Endodermal cell (in vitro differentiated cells): ENCODE measurements around the gene IGFBP5. TPM values are rescaled to one million over a fixed set of nuclear protein-coding genes. Genes with fewer than 3 reads are reported as not detected.

Experiments
- DNase-seq: peaks from one replicate; pipeline ENCODE4 v3.0.0-alpha.2; 2017
- H3K27ac ChIP-seq: 2 replicates; pipeline ENCODE4 v1.5.1; 2013; ENCODE audit warnings: mild to moderate bottlenecking, low read depth, low read length, moderate library complexity
- H3K27me3 ChIP-seq: 2 replicates; pipeline ENCODE4 v1.6.1; 2013; ENCODE audit warnings: mild to moderate bottlenecking, low read length, moderate library complexity; ENCODE audit not compliant: insufficient read depth, control insufficient read depth, poor library complexity, severe bottlenecking
- H3K36me3 ChIP-seq: 2 replicates; pipeline ENCODE4 v1.7.0; 2013; ENCODE audit warnings: mild to moderate bottlenecking, low read length, moderate library complexity; ENCODE audit not compliant: control insufficient read depth, insufficient read depth
- H3K4me1 ChIP-seq: one replicate; pipeline ENCODE4 v1.7.0; 2013; ENCODE audit warnings: low read length; ENCODE audit not compliant: control insufficient read depth, insufficient read depth
- H3K4me3 ChIP-seq: 2 replicates; pipeline ENCODE4 v1.5.1; 2013; ENCODE audit warnings: mild to moderate bottlenecking, low read length, moderate library complexity
- H3K9ac ChIP-seq: 2 replicates; pipeline ENCODE4 v1.6.1; 2013; ENCODE audit warnings: mild to moderate bottlenecking, low read length, moderate library complexity; ENCODE audit not compliant: poor library complexity, severe bottlenecking; ENCODE audit errors: extremely low read depth
- H3K9me3 ChIP-seq: 2 replicates; pipeline ENCODE4 v1.6.1; 2013; ENCODE audit warnings: mild to moderate bottlenecking, low read length, moderate library complexity; ENCODE audit not compliant: control insufficient read depth
- H3K27ac Mint-ChIP-seq: 2 replicates; pipeline ENCODE4 v1.8.0; 2020; ENCODE audit warnings: mixed read lengths
- H3K27me3 Mint-ChIP-seq: 2 replicates; pipeline ENCODE4 v1.8.0; 2021; ENCODE audit warnings: mild to moderate bottlenecking, mixed read lengths; ENCODE audit not compliant: insufficient read depth
- H3K36me3 Mint-ChIP-seq: 2 replicates; pipeline ENCODE4 v1.8.0; 2020; ENCODE audit warnings: low read depth, mixed read lengths
- H3K4me1 Mint-ChIP-seq: 2 replicates; pipeline ENCODE4 v1.8.0; 2020; ENCODE audit warnings: mixed read lengths
- H3K4me3 Mint-ChIP-seq: 2 replicates; pipeline ENCODE4 v1.8.0; 2020; ENCODE audit warnings: mild to moderate bottlenecking, moderate library complexity, mixed read lengths
- H3K9me3 Mint-ChIP-seq: 2 replicates; pipeline ENCODE4 v1.8.0; 2020; ENCODE audit warnings: mild to moderate bottlenecking, mixed read lengths
- WGBS, 2 experiments: methylation state at CpG; one replicate each; pipeline versions ENCODE4 v1.1.5 to v1.1.7; 2013; ENCODE audit warnings: missing lambda C conversion rate in 2 of 2, mixed read lengths in 1 of 2; ENCODE audit not compliant: insufficient coverage in 1 of 2, insufficient read length in 1 of 2; 5-methylcytosine and 5-hydroxymethylcytosine counted together
- total RNA-seq, 2 donors: library from RNA; stranded (reverse); fragmentation: NEBNext Ultra II Directional in 1 of 2; extraction: Animal tissue kit (Norgen Biotek cat#: 25700) in 1 of 2; gene quantifications; 2 replicates in 1 of 2; 3 replicates in 1 of 2; pipeline ENCODE4 v1.2.1, GENCODE V29; 2021
- TF ChIP-seq, protein P1 (sequence below): fragments of 200-600 bp; sonication (generic); conservative IDR thresholded peaks from 2 replicates; pipeline ENCODE4 v1.5.0; 2021; ENCODE audit warnings: antibody characterized with exemption, mild to moderate bottlenecking

The IGFBP5 gene
- total RNA-seq, 2 donors from 2014 or later = 3.6 to 8.9 TPM

- 93 to 95% methylated on average over 4 to 9 of the region's 12 CpGs for WGBS, 2 experiments
Observed at GRCh38 chr2:216671791-216672343, 23.5 kb downstream of the IGFBP5 start.

GRCh38 chr2:216671081-216671411 lies 24.3 kb downstream of the IGFBP5 start:
- TF ChIP-seq, protein P1, sequence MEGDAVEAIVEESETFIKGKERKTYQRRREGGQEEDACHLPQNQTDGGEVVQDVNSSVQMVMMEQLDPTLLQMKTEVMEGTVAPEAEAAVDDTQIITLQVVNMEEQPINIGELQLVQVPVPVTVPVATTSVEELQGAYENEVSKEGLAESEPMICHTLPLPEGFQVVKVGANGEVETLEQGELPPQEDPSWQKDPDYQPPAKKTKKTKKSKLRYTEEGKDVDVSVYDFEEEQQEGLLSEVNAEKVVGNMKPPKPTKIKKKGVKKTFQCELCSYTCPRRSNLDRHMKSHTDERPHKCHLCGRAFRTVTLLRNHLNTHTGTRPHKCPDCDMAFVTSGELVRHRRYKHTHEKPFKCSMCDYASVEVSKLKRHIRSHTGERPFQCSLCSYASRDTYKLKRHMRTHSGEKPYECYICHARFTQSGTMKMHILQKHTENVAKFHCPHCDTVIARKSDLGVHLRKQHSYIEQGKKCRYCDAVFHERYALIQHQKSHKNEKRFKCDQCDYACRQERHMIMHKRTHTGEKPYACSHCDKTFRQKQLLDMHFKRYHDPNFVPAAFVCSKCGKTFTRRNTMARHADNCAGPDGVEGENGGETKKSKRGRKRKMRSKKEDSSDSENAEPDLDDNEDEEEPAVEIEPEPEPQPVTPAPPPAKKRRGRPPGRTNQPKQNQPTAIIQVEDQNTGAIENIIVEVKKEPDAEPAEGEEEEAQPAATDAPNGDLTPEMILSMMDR = no peak
- H3K27ac Mint-ChIP-seq = no peak overlapping the region

More at GRCh38 chr2:216671791-216672343, 23.5 kb downstream of the IGFBP5 start:
- Histone ChIP-seq H3K27ac (no peak overlapping the region), H3K4me3 (no peak overlapping the region), H3K9me3 (no peaks in the 10 kb centered on the region), H3K27me3 (no peaks in the 10 kb centered on the region), H3K9ac (no peak overlapping the region), H3K4me1 (no peaks in the 10 kb centered on the region), H3K36me3 (no peaks in the 10 kb centered on the region)
- Mint-ChIP-seq H3K9me3 (no peaks in the 10 kb centered on the region), H3K27me3 (peaks cover 4% of the 10 kb centered on the region), H3K4me3 (no peak overlapping the region), H3K36me3 (no peaks in the 10 kb centered on the region), H3K4me1 (no peaks in the 10 kb centered on the region), H3K27ac (no peak overlapping the region)
- no peak for DNase-seq
- TF ChIP-seq, protein P1 = no peak

DNA sequence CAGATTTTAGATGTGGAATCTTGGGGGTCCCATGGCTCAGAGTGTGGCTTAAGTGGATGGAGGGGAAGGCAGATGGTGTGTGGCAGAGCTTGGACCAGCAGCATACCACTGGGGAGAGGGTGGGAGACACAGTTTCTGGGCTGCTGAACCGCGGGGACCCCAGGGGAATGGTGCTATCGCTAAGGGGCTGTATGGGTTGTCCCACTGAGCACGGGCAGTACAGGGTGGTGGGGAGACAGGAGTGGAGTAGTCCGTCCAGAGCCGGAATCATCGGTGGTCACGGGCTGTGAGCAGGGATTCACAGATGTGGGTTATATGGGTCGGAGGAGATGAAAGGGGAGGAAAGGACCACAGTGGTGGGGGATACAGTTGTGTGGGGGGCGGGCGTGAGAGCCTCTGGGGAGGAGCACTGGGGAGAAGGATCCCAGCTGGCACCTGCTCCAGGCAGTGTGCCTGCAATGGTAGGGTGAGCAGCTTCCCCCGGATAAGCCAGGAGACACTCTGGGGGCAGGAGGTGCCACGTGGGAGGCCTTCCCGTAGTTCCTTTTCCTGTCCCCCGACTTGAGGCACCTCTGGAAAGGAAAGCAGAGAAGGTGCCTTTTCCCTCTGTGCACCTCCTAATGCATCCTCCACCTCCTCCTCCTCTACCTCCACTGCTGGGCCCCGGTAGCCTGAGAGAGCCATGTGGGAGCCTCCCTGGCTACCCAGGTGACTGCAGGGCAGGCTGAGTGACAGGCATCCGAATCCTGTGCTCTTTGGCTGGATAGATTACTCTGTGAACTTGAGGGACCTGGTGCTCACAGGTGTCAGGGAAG lies 24.9 kb downstream of the IGFBP5 start:
- Histone ChIP-seq H3K4me3 (no peak overlapping the region), H3K9me3 (no peaks in the 10 kb centered on the region), H3K27ac (no peak overlapping the region), H3K4me1 (peaks cover 7% of the 10 kb centered on the region), H3K9ac (no peak overlapping the region), H3K36me3 (no peaks in the 10 kb centered on the region), H3K27me3 (no peaks in the 10 kb centered on the region)
- Mint-ChIP-seq H3K27ac (no peak overlapping the region), H3K4me1 (peaks cover 7% of the 10 kb centered on the region), H3K4me3 (no peak overlapping the region), H3K27me3 (peaks cover 4% of the 10 kb centered on the region), H3K36me3 (no peaks in the 10 kb centered on the region), H3K9me3 (no peaks in the 10 kb centered on the region)
- no peak for DNase-seq
- 91 to 92% methylated on average over 11 to 17 of the region's 17 CpGs for WGBS, 2 experiments
- TF ChIP-seq, protein P1 = no peak

More at GRCh38 chr2:216671081-216671411, 24.3 kb downstream of the IGFBP5 start:
- H3K9ac ChIP-seq = no peak overlapping the region
- peaks cover 1% of the 10 kb centered on the region for H3K4me1 Mint-ChIP-seq
- H3K36me3 Mint-ChIP-seq = no peaks in the 10 kb centered on the region
- H3K4me3 Mint-ChIP-seq = no peak overlapping the region
- no peak overlapping the region for H3K4me3 ChIP-seq
- H3K27me3 Mint-ChIP-seq = peaks cover 4% of the 10 kb centered on the region
- DNase-seq = no peak
- H3K27ac ChIP-seq = no peak overlapping the region
- no peaks in the 10 kb centered on the region for H3K9me3 Mint-ChIP-seq
- no peaks in the 10 kb centered on the region for H3K9me3 ChIP-seq
- H3K4me1 ChIP-seq = peaks cover 1% of the 10 kb centered on the region
- H3K27me3 ChIP-seq = no peaks in the 10 kb centered on the region
- H3K36me3 ChIP-seq = no peaks in the 10 kb centered on the region
- 91 to 94% methylated on average over 7 to 11 of the region's 11 CpGs for WGBS, 2 experiments
